ENCODE data around the gene CLPTM1. TPM values are rescaled to one million over a fixed set of nuclear protein-coding genes. Genes with fewer than 3 reads are reported as not detected.

CLPTM1 gene
- total and polyA plus RNA-seq, 2 donors (not counting 1 experiment from before 2014, with no cell fraction given), result 121 to 129 TPM

DNA sequence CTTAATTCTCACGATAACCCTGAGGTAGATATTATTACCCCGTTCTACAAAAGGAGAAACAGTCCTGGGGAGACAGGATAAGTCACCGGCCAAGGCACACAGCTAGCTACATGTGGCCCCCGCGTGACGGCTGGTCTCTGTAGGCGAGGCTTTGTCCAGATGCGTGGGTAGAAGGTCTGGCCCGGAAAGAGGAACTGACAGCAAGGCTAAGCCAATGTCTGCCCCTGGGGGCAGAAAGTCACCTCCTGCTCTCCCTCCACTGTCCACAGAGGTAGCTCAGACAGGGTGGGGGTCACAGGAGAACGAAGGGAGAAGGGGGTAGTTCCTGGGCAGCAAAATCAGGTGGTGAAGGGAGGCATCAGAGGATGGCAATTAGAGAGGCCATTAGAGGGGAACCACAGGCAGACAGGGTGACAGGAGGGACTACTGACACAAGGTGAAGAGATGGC lies 11.4 kb upstream of the CLPTM1 start:
- intact Hi-C loops (cut with micrococcal nuclease), result no loop called here
- ATAC-seq (ENCODE audit: low read depth) (peak; percentile 95), DNase-seq (peak; percentile 64)
- Histone ChIP-seq H3K4me3 (ENCODE audit: control extremely low read depth in 1 of 5, extremely low read depth in 1 of 5, insufficient read depth in 1 of 5, low read depth in 2 of 5, low read length in 4 of 5) (peak overlapping the region in 1 of 5 experiments; percentile 9), H3K79me2 (ENCODE audit: control insufficient read depth, insufficient read depth, low read length) (no peaks in the 10 kb centered on the region), H3K4me1 (ENCODE audit: control insufficient read depth in 2 of 2, insufficient read depth in 2 of 2, low read length in 2 of 2) (peaks cover 4 to 11% of the 10 kb centered on the region in 2 donors), H3K9ac (ENCODE audit: low read length) (peak overlapping the region; percentile 3), H3K36me3 (replicated peaks in 1 of 2; ENCODE audit: control extremely low read depth in 1 of 2, control insufficient read depth in 1 of 2, extremely low read depth in 1 of 2, insufficient read depth in 2 of 2, low read length in 1 of 2) (no peaks in the 10 kb centered on the region), H2AFZ (ENCODE audit: insufficient read depth, low read depth, low read length, poor library complexity, severe bottlenecking) (peak overlapping the region; percentile 22), H4K20me1 (ENCODE audit: control insufficient read depth, insufficient read depth, low read length, poor library complexity, severe bottlenecking) (no peaks in the 10 kb centered on the region), H3K9me3 (ENCODE audit: control extremely low read depth in 1 of 3, control insufficient read depth in 2 of 3, insufficient read depth in 1 of 3, low read length in 2 of 3) (no peaks in the 10 kb centered on the region), H3K27ac (ENCODE audit: low read length in 2 of 2) (no peak overlapping the region), H3K27me3 (replicated peaks in 1 of 4; ENCODE audit: control extremely low read depth in 1 of 4, control insufficient read depth in 3 of 4, insufficient read depth in 4 of 4, low read length in 3 of 4) (no peaks in the 10 kb centered on the region), H3K4me2 (replicated peaks; ENCODE audit: low read depth, low read length, poor library complexity, severe bottlenecking) (peak overlapping the region; percentile 33)
- no peaks in the 10 kb centered on the region for H3K9me3 Mint-ChIP-seq (ENCODE audit: insufficient read depth)
- no peak for TF ChIP-seq EZH2 (IDR thresholded peaks at IDR 0.05; ENCODE audit: borderline replicate concordance, insufficient read depth, low read depth, low read length, poor library complexity, severe bottlenecking)
- TF ChIP-seq, protein P1, sequence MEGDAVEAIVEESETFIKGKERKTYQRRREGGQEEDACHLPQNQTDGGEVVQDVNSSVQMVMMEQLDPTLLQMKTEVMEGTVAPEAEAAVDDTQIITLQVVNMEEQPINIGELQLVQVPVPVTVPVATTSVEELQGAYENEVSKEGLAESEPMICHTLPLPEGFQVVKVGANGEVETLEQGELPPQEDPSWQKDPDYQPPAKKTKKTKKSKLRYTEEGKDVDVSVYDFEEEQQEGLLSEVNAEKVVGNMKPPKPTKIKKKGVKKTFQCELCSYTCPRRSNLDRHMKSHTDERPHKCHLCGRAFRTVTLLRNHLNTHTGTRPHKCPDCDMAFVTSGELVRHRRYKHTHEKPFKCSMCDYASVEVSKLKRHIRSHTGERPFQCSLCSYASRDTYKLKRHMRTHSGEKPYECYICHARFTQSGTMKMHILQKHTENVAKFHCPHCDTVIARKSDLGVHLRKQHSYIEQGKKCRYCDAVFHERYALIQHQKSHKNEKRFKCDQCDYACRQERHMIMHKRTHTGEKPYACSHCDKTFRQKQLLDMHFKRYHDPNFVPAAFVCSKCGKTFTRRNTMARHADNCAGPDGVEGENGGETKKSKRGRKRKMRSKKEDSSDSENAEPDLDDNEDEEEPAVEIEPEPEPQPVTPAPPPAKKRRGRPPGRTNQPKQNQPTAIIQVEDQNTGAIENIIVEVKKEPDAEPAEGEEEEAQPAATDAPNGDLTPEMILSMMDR (IDR thresholded peaks at IDR 0.05), result no peak
- H3K4me1 Mint-ChIP-seq, result peaks cover 12% of the 10 kb centered on the region
- no peaks in the 10 kb centered on the region for H3K27me3 Mint-ChIP-seq
- H3K27ac Mint-ChIP-seq, result peak overlapping the region; percentile 86
- 9% methylated on average over 8 of the region's 10 CpGs for WGBS (ENCODE audit: insufficient coverage)
- ChIA-PET CTCF (interaction anchor here (0.7 to 1.2 kb wide), 2 partner anchors 40 to 275 kb away, joined by 4 to 5 read pairs; no protein-coding TSS in a partner anchor), POLR2A (no interaction called here)
- peak overlapping the region; percentile 71 for H3K4me3 Mint-ChIP-seq

DNA sequence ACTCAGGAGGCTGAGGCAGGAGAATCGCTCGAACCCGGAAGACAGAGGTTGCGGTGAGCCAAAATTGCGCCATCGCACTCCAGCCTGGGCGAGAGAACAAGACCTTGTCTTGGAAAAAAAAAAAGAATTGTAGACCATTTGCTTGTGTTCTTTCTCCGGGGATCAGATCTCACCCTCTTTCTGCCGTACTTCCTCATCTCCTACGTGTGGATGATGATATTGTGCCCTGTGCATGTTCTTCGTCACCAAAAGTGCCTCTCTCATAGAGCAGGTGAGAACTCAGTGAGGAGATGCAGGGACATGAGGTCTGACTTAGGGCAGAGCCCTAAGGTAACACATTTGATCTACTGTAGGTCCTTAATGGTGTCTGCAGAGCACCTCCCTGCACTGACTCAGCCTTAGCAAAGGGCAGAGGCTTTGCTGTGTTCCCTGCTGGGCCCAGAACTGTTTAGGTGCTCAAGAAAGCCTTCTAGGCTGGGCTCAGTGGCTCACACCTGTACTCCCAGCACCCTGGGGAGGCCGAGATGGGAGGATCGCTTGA lies 8.1 kb upstream of the CLPTM1 start:
- ChIA-PET CTCF (no interaction called here), POLR2A (no interaction called here)
- Histone ChIP-seq H3K27me3 (replicated peaks in 1 of 4; ENCODE audit: control extremely low read depth in 1 of 4, control insufficient read depth in 3 of 4, insufficient read depth in 4 of 4, low read length in 3 of 4) (no peaks in the 10 kb centered on the region), H3K4me1 (ENCODE audit: control insufficient read depth in 2 of 2, insufficient read depth in 2 of 2, low read length in 2 of 2) (peaks cover 4 to 11% of the 10 kb centered on the region in 2 donors), H3K9me3 (ENCODE audit: control extremely low read depth in 1 of 3, control insufficient read depth in 2 of 3, insufficient read depth in 1 of 3, low read length in 2 of 3) (no peaks in the 10 kb centered on the region), H3K36me3 (replicated peaks in 1 of 2; ENCODE audit: control extremely low read depth in 1 of 2, control insufficient read depth in 1 of 2, extremely low read depth in 1 of 2, insufficient read depth in 2 of 2, low read length in 1 of 2) (peaks cover 0 to 4% of the 10 kb centered on the region in 2 experiments), H3K79me2 (ENCODE audit: control insufficient read depth, insufficient read depth, low read length) (peaks cover 16% of the 10 kb centered on the region), H3K4me2 (replicated peaks; ENCODE audit: low read depth, low read length, poor library complexity, severe bottlenecking) (no peak overlapping the region), H3K4me3 (ENCODE audit: control extremely low read depth in 1 of 5, extremely low read depth in 1 of 5, insufficient read depth in 1 of 5, low read depth in 2 of 5, low read length in 4 of 5) (no peak overlapping the region), H2AFZ (ENCODE audit: insufficient read depth, low read depth, low read length, poor library complexity, severe bottlenecking) (no peak overlapping the region), H3K9ac (ENCODE audit: low read length) (no peak overlapping the region), H3K27ac (ENCODE audit: low read length in 2 of 2) (no peak overlapping the region), H4K20me1 (ENCODE audit: control insufficient read depth, insufficient read depth, low read length, poor library complexity, severe bottlenecking) (peaks cover 3% of the 10 kb centered on the region)
- no peak for DNase-seq
- no peak overlapping the region for H3K27ac Mint-ChIP-seq
- peaks cover 14% of the 10 kb centered on the region for H3K4me1 Mint-ChIP-seq
- H3K27me3 Mint-ChIP-seq, result no peaks in the 10 kb centered on the region
- TF ChIP-seq EZH2 (IDR thresholded peaks at IDR 0.05; ENCODE audit: borderline replicate concordance, insufficient read depth, low read depth, low read length, poor library complexity, severe bottlenecking), result no peak
- TF ChIP-seq, protein P1 (IDR thresholded peaks at IDR 0.05), result no peak
- no peak overlapping the region for H3K4me3 Mint-ChIP-seq
- 92% methylated on average over 11 of the region's 13 CpGs for WGBS (ENCODE audit: insufficient coverage)
- no peaks in the 10 kb centered on the region for H3K9me3 Mint-ChIP-seq (ENCODE audit: insufficient read depth)
- ATAC-seq (ENCODE audit: low read depth), result no peak
- intact Hi-C loops (cut with micrococcal nuclease), result no loop called here
